Calu3 (cell line): ENCODE measurements around the gene FOXC2. TPM values are rescaled to one million over a fixed set of nuclear protein-coding genes. Genes with fewer than 3 reads are reported as not detected.
A peak's percentile ranks its signal among the peaks of the same experiment; 100 is the strongest.

Experiments
- BruUV-seq: library from RNA; stranded (reverse); fragments of 400-500 nt; replicated peaks from 2 replicates; lab custom pipeline; 2021; lab: Mats Ljungman, UMichigan
- CTCF ChIA-PET: fragments of 300-600 bp; sonication (Branson Sonifier 250); formaldehyde crosslinking; loops from one replicate; lab custom pipeline; 2022; ENCODE audit warnings: antibody characterized with exemption; lab: Charles Lee
- DNase-seq: peaks from one replicate; pipeline ENCODE4 v3.0.0; 2022
- H3K27ac Mint-ChIP-seq: one replicate; pipeline ENCODE4 v1.8.0; 2022; ENCODE audit warnings: mixed read lengths; ENCODE audit not compliant: unreplicated experiment
- H3K27me3 Mint-ChIP-seq: one replicate; pipeline ENCODE4 v1.8.0; 2022; ENCODE audit warnings: mixed read lengths; ENCODE audit not compliant: unreplicated experiment
- H3K36me3 Mint-ChIP-seq: one replicate; pipeline ENCODE4 v1.8.0; 2022; ENCODE audit warnings: mild to moderate bottlenecking, moderate library complexity, mixed read lengths; ENCODE audit not compliant: insufficient read depth, unreplicated experiment
- H3K4me1 Mint-ChIP-seq: one replicate; pipeline ENCODE4 v1.8.0; 2022; ENCODE audit warnings: mild to moderate bottlenecking, low read depth, mixed read lengths; ENCODE audit not compliant: unreplicated experiment
- H3K4me3 Mint-ChIP-seq: one replicate; pipeline ENCODE4 v1.8.0; 2022; ENCODE audit warnings: mild to moderate bottlenecking, low read depth, moderate library complexity, mixed read lengths; ENCODE audit not compliant: unreplicated experiment
- H3K9me3 Mint-ChIP-seq: one replicate; pipeline ENCODE4 v1.8.0; 2022; ENCODE audit warnings: low read depth, mixed read lengths; ENCODE audit not compliant: unreplicated experiment
- CTCF ChIP-seq: fragments of 200-600 bp; IDR thresholded peaks from one replicate; pipeline ENCODE4 v1.8.0; 2022; ENCODE audit warnings: antibody characterized with exemption; ENCODE audit not compliant: unreplicated experiment
- intact Hi-C: fragments of 100-400 bp; cut with micrococcal nuclease; formaldehyde crosslinking; loops from one replicate; pipeline ENCODE4 v1.10.0; 2022; ENCODE audit not compliant: unreplicated experiment
- total RNA-seq: library from RNA; stranded (reverse); gene quantifications from 2 replicates; pipeline ENCODE4 v1.2.3, GENCODE V29; 2022

Gene FOXC2
- total RNA-seq, 1 experiment from 2014 or later = 10.9 TPM

- TF ChIP-seq CTCF = no peak
- CTCF ChIA-PET = interaction anchor here (0.6 to 1.4 kb wide), 6 partner anchors 11 to 476 kb away, joined by 3 to 11 read pairs (median 3); partner anchors contain the start of gene FOXL1
- peaks cover 5% of the 10 kb centered on the region for H3K9me3 Mint-ChIP-seq
- peak overlapping the region; percentile 12 for H3K27ac Mint-ChIP-seq
- intact Hi-C loops = no loop called here
- peaks cover 9% of the 10 kb centered on the region for H3K27me3 Mint-ChIP-seq
- H3K4me3 Mint-ChIP-seq = no peak overlapping the region
- peaks cover 13% of the 10 kb centered on the region for H3K4me1 Mint-ChIP-seq
- no TSS peak for BruUV-seq
- H3K36me3 Mint-ChIP-seq = peaks cover 2% of the 10 kb centered on the region
- DNase-seq = peak; percentile 39
Measured at GRCh38 chr16:86590501-86591144, 24.0 kb downstream of the FOXC2 start.

GRCh38 chr16:86591270-86591669, 24.6 kb downstream of the FOXC2 start:
- no TSS peak for BruUV-seq
- Mint-ChIP-seq H3K4me3 (no peak overlapping the region), H3K4me1 (peaks cover 8% of the 10 kb centered on the region), H3K27ac (peak overlapping the region; percentile 12), H3K27me3 (peaks cover 9% of the 10 kb centered on the region), H3K36me3 (no peaks in the 10 kb centered on the region), H3K9me3 (peaks cover 5% of the 10 kb centered on the region)
- TF ChIP-seq CTCF = no peak
- no peak for DNase-seq
- intact Hi-C loops = no loop called here
- CTCF ChIA-PET = interaction anchor here (0.8 to 1.4 kb wide), 2 partner anchors 15 to 17 kb away, joined by 3 to 10 read pairs; no protein-coding TSS in a partner anchor

- Mint-ChIP-seq H3K36me3 (peaks cover 4% of the 10 kb centered on the region), H3K4me1 (peaks cover 8% of the 10 kb centered on the region), H3K27me3 (peaks cover 18% of the 10 kb centered on the region), H3K4me3 (no peak overlapping the region), H3K27ac (no peak overlapping the region), H3K9me3 (peaks cover 7% of the 10 kb centered on the region)
- CTCF ChIA-PET = no interaction called here
- no peak for DNase-seq
- TF ChIP-seq CTCF = no peak
- intact Hi-C loops = no loop called here
- BruUV-seq = no TSS peak
Measured at GRCh38 chr16:86593913-86594620, 27.4 kb downstream of the FOXC2 start.

GRCh38 chr16:86594721-86595120, 28.1 kb downstream of the FOXC2 start:
- DNase-seq = no peak
- intact Hi-C loops = no loop called here
- TF ChIP-seq CTCF = no peak
- Mint-ChIP-seq H3K27me3 (peaks cover 18% of the 10 kb centered on the region), H3K27ac (no peak overlapping the region), H3K9me3 (peaks cover 10% of the 10 kb centered on the region), H3K4me3 (no peak overlapping the region), H3K36me3 (peaks cover 8% of the 10 kb centered on the region), H3K4me1 (peaks cover 8% of the 10 kb centered on the region)
- CTCF ChIA-PET = no interaction called here
- BruUV-seq = no TSS peak
